Liver (tissue), 3 donors: Measurements from ENCODE around the gene TTC7B.
A peak's percentile ranks its signal among the peaks of the same experiment; 100 is the strongest.

Experiments used
- EGR1 ChIP-seq, 2 donors: IDR thresholded peaks; 2 replicates each; pipeline ENCODE4 v1.6.1; 2016 to 2018; ENCODE audit warnings: antibody characterized with exemption in 2 of 2, low read depth in 2 of 2
- GABPA ChIP-seq, 2 donors: IDR thresholded peaks in 1 of 2; conservative IDR thresholded peaks in 1 of 2; 2 replicates each; pipeline ENCODE4 v1.6.1; 2016; ENCODE audit warnings: antibody characterized with exemption in 2 of 2, mild to moderate bottlenecking in 1 of 2, moderate library complexity in 1 of 2
- NR2F2 ChIP-seq: IDR thresholded peaks from 2 replicates; pipeline ENCODE4 v1.6.1; 2016; ENCODE audit warnings: antibody characterized with exemption
- RAD21 ChIP-seq, 2 donors: IDR thresholded peaks; 2 replicates each; pipeline ENCODE4 v1.6.1; 2016; ENCODE audit warnings: antibody characterized with exemption in 2 of 2, mild to moderate bottlenecking in 2 of 2
- SP1 ChIP-seq: IDR thresholded peaks from 2 replicates; pipeline ENCODE4 v1.6.1; 2018; ENCODE audit warnings: antibody characterized with exemption, mild to moderate bottlenecking
- TAF1 ChIP-seq: conservative IDR thresholded peaks from 2 replicates; pipeline ENCODE4 v1.6.1; 2016; ENCODE audit warnings: antibody characterized with exemption, mild to moderate bottlenecking
- YY1 ChIP-seq: IDR thresholded peaks from 2 replicates; pipeline ENCODE4 v1.6.1; 2016; ENCODE audit warnings: antibody characterized with exemption, mild to moderate bottlenecking
- TF ChIP-seq, protein P1 (sequence below): fragments of 150-350 bp; IDR thresholded peaks from 2 replicates; pipeline ENCODE4 v1.5.1; 2017; ENCODE audit warnings: improper control_type of control experiment, low read depth, low read length; ENCODE audit not compliant: missing input control
- TF ChIP-seq, protein P2 (sequence below): IDR thresholded peaks from 2 replicates; pipeline ENCODE4 v1.6.1; 2016; ENCODE audit warnings: antibody characterized with exemption
- TF ChIP-seq, protein P3 (sequence below): IDR thresholded peaks from 2 replicates; pipeline ENCODE4 v1.6.1; 2016; ENCODE audit warnings: antibody characterized with exemption
- TF ChIP-seq, protein P4 (sequence below): IDR thresholded peaks from 2 replicates; pipeline ENCODE4 v1.6.1; 2016; ENCODE audit warnings: antibody characterized with exemption, mild to moderate bottlenecking
- TF ChIP-seq, protein P5 (sequence below): IDR thresholded peaks from 2 replicates; pipeline ENCODE4 v1.6.1; 2016; ENCODE audit warnings: antibody characterized with exemption
- donor health status: healthy.
- donor health status: healthy.

DNA sequence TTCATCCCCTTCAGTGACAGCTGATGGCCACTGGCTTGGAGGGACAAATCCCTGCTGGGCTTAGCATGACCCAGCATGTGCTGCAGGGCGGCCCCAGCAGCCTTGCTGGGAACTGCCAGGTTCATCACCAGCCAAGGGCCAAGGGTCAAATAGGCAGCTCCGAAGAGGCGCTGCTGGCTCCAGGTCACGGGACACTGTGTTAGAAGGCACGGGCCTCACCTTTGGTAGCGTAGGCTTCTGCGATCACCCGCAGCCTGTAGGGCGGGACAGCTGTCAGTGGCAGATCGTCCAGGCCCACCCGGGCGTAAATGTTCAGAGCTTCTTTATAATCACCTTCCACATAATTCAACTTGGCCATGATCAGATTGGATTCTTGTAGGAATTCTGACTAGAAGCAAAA lies 35.7 kb downstream of the TTC7B start:
- TF ChIP-seq, protein P1, sequence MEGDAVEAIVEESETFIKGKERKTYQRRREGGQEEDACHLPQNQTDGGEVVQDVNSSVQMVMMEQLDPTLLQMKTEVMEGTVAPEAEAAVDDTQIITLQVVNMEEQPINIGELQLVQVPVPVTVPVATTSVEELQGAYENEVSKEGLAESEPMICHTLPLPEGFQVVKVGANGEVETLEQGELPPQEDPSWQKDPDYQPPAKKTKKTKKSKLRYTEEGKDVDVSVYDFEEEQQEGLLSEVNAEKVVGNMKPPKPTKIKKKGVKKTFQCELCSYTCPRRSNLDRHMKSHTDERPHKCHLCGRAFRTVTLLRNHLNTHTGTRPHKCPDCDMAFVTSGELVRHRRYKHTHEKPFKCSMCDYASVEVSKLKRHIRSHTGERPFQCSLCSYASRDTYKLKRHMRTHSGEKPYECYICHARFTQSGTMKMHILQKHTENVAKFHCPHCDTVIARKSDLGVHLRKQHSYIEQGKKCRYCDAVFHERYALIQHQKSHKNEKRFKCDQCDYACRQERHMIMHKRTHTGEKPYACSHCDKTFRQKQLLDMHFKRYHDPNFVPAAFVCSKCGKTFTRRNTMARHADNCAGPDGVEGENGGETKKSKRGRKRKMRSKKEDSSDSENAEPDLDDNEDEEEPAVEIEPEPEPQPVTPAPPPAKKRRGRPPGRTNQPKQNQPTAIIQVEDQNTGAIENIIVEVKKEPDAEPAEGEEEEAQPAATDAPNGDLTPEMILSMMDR: no peak
- TF ChIP-seq EGR1 (IDR thresholded peaks at IDR 0.05; ENCODE audit: low read depth in 2 of 2) (no peak), YY1 (peak; percentile 88), SP1 (peak; percentile 91), GABPA (IDR thresholded peaks at IDR 0.05 in 1 of 2, conservative IDR thresholded peaks at IDR 0.05 in 1 of 2) (peak in 1 of 2 donors; percentile 31), RAD21 (IDR thresholded peaks at IDR 0.05) (peak; percentile 73 to 77), NR2F2 (peak; percentile 82), TAF1 (no peak)
- TF ChIP-seq, protein P2, sequence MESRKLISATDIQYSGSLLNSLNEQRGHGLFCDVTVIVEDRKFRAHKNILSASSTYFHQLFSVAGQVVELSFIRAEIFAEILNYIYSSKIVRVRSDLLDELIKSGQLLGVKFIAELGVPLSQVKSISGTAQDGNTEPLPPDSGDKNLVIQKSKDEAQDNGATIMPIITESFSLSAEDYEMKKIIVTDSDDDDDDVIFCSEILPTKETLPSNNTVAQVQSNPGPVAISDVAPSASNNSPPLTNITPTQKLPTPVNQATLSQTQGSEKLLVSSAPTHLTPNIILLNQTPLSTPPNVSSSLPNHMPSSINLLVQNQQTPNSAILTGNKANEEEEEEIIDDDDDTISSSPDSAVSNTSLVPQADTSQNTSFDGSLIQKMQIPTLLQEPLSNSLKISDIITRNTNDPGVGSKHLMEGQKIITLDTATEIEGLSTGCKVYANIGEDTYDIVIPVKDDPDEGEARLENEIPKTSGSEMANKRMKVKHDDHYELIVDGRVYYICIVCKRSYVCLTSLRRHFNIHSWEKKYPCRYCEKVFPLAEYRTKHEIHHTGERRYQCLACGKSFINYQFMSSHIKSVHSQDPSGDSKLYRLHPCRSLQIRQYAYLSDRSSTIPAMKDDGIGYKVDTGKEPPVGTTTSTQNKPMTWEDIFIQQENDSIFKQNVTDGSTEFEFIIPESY: peak; percentile 94
- TF ChIP-seq, protein P3, sequence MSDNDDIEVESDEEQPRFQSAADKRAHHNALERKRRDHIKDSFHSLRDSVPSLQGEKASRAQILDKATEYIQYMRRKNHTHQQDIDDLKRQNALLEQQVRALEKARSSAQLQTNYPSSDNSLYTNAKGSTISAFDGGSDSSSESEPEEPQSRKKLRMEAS: peak; percentile 99
- TF ChIP-seq, protein P4, sequence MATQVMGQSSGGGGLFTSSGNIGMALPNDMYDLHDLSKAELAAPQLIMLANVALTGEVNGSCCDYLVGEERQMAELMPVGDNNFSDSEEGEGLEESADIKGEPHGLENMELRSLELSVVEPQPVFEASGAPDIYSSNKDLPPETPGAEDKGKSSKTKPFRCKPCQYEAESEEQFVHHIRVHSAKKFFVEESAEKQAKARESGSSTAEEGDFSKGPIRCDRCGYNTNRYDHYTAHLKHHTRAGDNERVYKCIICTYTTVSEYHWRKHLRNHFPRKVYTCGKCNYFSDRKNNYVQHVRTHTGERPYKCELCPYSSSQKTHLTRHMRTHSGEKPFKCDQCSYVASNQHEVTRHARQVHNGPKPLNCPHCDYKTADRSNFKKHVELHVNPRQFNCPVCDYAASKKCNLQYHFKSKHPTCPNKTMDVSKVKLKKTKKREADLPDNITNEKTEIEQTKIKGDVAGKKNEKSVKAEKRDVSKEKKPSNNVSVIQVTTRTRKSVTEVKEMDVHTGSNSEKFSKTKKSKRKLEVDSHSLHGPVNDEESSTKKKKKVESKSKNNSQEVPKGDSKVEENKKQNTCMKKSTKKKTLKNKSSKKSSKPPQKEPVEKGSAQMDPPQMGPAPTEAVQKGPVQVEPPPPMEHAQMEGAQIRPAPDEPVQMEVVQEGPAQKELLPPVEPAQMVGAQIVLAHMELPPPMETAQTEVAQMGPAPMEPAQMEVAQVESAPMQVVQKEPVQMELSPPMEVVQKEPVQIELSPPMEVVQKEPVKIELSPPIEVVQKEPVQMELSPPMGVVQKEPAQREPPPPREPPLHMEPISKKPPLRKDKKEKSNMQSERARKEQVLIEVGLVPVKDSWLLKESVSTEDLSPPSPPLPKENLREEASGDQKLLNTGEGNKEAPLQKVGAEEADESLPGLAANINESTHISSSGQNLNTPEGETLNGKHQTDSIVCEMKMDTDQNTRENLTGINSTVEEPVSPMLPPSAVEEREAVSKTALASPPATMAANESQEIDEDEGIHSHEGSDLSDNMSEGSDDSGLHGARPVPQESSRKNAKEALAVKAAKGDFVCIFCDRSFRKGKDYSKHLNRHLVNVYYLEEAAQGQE: peak; percentile 85
- TF ChIP-seq, protein P5, sequence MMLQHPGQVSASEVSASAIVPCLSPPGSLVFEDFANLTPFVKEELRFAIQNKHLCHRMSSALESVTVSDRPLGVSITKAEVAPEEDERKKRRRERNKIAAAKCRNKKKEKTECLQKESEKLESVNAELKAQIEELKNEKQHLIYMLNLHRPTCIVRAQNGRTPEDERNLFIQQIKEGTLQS: no peak
